ENCODE results near the gene ZC3HAV1.

DNA sequence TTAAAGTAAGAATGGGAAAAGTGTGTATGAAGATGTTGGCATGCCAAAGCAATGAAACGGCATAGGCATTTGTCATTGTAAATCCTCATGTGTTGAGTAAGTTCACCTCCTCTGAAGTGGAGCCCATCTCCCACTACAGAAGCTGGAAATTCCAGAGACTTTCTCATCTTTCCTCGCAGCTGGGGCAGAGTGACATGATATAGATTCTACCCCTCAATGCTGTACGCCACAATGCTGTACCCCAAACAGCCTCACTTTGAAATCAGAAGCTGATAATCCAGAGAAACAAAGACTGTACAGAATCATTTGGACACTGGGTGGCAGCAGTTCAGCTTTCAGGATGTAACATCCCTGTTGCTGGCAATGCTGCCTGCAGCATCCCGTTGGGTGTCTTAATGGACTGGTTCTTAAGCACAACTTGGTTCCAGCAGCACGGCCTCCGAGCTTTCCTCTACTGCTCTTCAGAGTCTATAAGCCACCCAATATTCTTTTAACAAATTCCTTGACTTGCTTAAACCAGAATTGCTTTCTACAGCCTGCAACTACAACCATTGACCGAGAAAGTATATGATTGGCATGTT is 92.5 kb downstream of the ZC3HAV1 start:
- TF ChIP-seq, protein P1, sequence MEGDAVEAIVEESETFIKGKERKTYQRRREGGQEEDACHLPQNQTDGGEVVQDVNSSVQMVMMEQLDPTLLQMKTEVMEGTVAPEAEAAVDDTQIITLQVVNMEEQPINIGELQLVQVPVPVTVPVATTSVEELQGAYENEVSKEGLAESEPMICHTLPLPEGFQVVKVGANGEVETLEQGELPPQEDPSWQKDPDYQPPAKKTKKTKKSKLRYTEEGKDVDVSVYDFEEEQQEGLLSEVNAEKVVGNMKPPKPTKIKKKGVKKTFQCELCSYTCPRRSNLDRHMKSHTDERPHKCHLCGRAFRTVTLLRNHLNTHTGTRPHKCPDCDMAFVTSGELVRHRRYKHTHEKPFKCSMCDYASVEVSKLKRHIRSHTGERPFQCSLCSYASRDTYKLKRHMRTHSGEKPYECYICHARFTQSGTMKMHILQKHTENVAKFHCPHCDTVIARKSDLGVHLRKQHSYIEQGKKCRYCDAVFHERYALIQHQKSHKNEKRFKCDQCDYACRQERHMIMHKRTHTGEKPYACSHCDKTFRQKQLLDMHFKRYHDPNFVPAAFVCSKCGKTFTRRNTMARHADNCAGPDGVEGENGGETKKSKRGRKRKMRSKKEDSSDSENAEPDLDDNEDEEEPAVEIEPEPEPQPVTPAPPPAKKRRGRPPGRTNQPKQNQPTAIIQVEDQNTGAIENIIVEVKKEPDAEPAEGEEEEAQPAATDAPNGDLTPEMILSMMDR (IDR thresholded peaks at IDR 0.05 in 8 of 11, conservative IDR thresholded peaks at IDR 0.05 in 3 of 11): peak; percentile 27 to 68 (median 61)
- TF ChIP-seq POLR2A (IDR thresholded peaks at IDR 0.05) (no peak), POLR2AphosphoS5 (IDR thresholded peaks at IDR 0.05) (peak in 1 of 3 donors; percentile 39)

All from spleen (tissue), 7 donors.